Suprapubic skin (tissue), 4 donors: ENCODE results near the gene HAVCR2.

ENCODE experiments used
- CTCF ChIP-seq, 2 donors: fragments of 200-600 bp in 1 of 2; fragments of 450-650 bp in 1 of 2; sonication (generic) in 1 of 2; IDR thresholded peaks; one replicate each; pipeline ENCODE4 v1.5.1; 2016 to 2019; ENCODE audit warnings: antibody characterized with exemption in 2 of 2, mild to moderate bottlenecking in 1 of 2, moderate library complexity in 1 of 2
- EP300 ChIP-seq: sonication (generic); formaldehyde crosslinking; IDR thresholded peaks from one replicate; pipeline ENCODE4 v1.6.1; 2017; ENCODE audit warnings: antibody characterized with exemption
- POLR2A ChIP-seq, 2 donors: fragments of 450-650 bp; IDR thresholded peaks; one replicate each; pipeline ENCODE4 v1.6.1; 2017; ENCODE audit warnings: antibody characterized with exemption in 2 of 2, mild to moderate bottlenecking in 2 of 2, moderate library complexity in 2 of 2
- POLR2AphosphoS5 ChIP-seq, 3 donors: sonication (generic); formaldehyde crosslinking; IDR thresholded peaks; one replicate each; pipeline ENCODE4 v1.6.1; 2017; ENCODE audit warnings: antibody characterized with exemption in 3 of 3

- TF ChIP-seq CTCF (IDR thresholded peaks at IDR 0.05) = no peak
- TF ChIP-seq EP300 = no peak
- TF ChIP-seq POLR2A (IDR thresholded peaks at IDR 0.05) = no peak
- TF ChIP-seq POLR2AphosphoS5 (IDR thresholded peaks at IDR 0.05) = no peak
Measured at GRCh38 chr5:157106630-157107461, 2.0 kb downstream of the HAVCR2 start.
